CD4-positive, alpha-beta T cell treated with Interleukin-6 for 4 hours (primary cell): Measurements from ENCODE around the gene PSTPIP1.

Source experiments
- DNase-seq: peaks from one replicate; pipeline ENCODE4 v3.0.0-alpha.2; 2020; ENCODE audit warnings: mixed read lengths

PSTPIP1 gene

GRCh38 chr15:76979331-76979925 lies 15.5 kb upstream of the PSTPIP1 start:
- DNase-seq = no peak

DNA sequence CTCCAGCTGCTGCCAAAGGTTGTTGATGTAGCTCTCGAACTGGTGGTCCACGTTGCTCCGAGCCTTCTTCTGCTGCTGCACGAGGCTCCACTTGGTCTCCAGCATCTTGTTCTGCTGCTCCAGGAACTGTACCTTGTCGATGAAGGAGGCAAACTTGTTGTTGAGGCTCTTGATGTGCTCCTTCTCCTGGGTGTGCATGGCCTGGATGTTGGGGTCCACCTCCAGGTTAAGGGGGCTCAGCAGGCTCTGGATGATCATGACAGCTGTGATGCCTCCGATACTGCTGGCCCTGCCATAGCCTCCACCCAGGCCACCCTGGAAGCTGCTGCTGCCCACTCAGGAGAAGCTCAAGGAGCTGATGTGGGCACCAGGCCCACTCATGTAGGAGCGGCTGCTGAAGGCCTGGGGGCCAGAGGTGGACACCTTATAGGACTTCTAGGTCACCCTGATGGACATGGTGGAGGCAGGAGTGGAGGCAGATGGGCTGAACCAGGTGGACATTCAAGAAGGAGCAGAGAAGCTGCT lies 14.9 kb upstream of the PSTPIP1 start:
- DNase-seq = no peak

DNA sequence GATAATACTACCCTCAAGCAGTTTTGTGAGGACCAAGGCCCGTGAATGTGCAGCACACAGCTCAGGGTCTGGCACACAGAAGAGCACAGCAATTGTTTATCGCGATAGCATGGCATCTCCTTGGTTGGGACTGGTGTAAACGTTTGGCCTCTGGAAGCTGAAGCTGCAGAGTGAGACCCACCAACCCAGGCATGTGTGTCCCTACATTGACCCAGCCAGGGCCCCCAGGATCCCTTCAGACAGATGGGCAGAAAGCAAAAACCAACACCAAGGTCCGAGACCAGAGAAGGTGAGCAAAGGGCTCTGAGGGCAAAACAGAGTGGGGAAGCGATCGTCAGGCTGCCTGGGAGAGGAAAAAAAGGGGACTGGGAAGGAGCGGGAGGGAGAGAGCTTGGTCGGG lies 12.6 kb upstream of the PSTPIP1 start:
- DNase-seq = no peak

- DNase-seq = no peak
These were observed 12.2 kb upstream of the PSTPIP1 start for GRCh38 chr15:76982756-76983155.

- no peak for DNase-seq
These were observed 11.1 kb upstream of the PSTPIP1 start for GRCh38 chr15:76983590-76984375.

- peak; percentile 37 for DNase-seq
These were observed 8.2 kb upstream of the PSTPIP1 start for GRCh38 chr15:76986743-76987142.

GRCh38 chr15:76987276-76987675 lies 7.7 kb upstream of the PSTPIP1 start:
- no peak for DNase-seq

- DNase-seq = peak; percentile 22
These were observed 6.7 kb upstream of the PSTPIP1 start for GRCh38 chr15:76987896-76988860.

GRCh38 chr15:76988867-76989780 lies 5.8 kb upstream of the PSTPIP1 start:
- DNase-seq = no peak

GRCh38 chr15:76991048-76991447 lies 3.9 kb upstream of the PSTPIP1 start:
- DNase-seq = no peak

DNA sequence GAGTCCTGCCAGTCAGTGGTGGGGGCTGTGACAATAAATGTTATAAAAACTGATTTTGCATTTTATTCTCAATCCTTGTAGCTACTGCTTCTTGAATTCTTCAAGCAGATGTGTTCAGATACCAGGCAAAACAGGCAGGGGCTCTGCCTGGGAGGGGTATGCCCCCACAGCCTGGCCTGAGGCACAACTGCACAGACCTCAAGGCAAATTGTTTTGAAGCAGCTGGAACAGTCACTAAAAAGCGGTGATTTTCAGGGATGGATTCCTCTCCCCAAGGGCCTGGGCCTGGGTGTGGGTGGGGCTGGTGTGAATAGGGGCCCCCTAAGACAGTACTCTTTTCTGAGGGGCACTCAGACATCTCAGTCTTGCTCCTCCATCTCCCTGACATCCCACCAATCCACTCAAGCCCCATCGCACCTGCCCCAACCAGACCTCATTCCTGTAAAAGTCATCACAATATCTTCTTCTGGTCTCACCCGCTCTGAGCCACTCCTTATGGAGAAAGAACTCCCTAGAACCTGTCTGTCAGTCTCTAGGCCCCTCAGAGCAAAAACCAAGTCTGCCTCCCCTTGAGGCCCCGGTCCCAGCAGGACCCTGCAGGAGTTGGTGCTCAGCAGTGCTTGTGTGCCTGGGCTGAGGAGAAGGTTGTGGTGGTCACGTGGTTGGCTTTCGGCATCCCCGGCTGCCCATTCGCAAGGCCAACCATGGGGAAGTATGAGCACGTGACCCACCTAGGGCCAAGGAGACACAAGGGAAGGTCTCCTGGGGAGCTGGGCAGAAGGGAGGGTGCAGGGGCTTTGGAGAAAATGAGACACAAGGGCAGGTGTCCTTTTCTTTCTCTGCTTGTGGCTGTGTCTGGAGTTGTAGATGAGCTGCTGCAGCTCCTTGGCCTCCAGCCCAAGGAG lies 2.9 kb upstream of the PSTPIP1 start:
- no peak for DNase-seq

DNA sequence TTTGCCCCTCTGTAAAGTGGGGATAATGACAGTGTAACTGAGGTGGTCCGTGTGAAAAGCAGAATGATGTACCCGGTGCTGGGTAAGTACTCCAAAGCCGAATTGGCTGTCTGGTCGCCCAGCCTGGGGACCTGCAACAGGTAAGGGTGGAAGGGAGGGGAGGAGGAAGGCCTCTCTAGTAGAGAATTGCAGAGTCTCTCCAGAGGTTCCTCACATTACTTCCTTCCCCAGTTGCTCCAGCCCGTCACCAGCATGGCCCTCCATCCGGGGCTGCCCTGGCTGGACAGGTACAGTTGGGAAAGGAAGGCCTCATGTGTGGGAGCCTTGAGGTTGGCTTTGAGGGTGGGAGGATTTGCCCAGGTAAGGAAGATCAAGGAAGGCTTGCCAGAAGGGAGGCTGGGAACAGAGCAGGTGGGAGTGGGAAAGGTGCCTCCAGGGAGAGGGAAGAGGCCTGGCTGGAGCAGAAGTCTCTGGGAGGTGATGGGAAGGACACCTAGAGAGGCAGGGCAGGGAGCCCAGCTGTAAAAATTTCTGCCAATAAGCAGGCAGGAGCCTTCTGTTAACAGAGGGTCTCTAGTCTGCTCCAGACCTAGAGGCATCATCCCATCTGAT lies 1.7 kb upstream of the PSTPIP1 start:
- DNase-seq = no peak

DNA sequence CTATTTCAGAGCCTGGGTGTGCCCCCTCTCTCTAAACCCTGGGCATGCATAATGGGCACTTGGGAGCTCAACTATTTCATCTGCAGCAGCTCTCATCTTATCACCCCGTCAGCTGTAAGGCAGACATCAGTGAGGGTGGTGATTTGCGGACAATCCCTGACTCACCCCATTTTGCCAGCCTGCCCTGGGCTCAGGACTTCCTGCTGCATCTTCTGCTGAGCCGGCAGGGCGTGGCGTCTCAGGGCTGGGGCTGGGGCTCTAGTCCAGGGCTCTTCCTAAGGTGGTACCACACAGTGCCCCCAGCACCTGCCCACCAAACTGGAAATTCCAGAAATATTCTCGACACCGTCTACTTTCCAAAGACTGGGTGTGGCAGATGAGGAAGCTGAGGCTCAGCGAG lies 925 bp upstream of the PSTPIP1 start:
- peak; percentile 84 for DNase-seq

DNA sequence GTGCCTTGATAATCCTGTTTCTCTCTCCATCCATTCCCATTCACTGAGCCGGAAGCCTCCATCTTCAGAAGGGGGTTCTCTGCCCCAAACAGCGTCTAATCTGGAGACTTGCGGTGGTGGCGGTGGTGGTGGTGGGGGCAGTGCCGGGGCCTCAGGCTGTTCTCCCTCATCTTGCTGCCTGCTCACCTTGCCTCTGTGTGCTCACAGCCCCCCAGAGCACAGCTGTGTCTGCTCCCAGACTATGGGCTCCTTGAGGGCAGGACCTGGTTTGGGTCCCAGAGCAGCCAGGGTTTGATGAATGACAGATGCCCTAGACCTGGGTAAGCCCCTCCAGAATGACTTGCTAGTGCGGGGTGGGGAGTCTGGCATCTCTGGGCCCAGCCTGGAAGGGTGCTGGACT lies 430 bp upstream of the PSTPIP1 start:
- no peak for DNase-seq

DNA sequence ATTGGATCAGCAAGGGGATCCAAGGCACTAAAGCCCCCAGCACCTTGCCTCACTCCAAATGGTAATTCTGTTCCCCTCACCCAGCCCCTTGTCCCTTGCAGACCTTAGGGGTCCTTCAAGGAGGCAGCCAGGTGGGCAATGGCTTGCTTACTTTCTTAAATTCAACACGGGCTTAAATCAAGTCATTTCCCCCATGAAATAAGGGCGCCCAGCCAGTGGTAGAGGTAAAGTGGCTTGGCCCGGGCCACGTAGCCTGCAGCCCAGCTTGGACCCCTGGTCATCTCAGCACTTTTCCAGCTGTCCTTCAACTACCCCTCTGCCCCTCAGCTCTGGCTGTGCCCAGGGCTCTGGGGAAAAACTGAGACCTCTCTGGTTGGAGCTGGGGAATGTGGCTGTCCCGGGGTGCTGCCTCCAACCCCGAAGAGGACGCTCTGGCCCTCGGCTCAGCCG lies 1.2 kb downstream of the PSTPIP1 start:
- no peak for DNase-seq

DNA sequence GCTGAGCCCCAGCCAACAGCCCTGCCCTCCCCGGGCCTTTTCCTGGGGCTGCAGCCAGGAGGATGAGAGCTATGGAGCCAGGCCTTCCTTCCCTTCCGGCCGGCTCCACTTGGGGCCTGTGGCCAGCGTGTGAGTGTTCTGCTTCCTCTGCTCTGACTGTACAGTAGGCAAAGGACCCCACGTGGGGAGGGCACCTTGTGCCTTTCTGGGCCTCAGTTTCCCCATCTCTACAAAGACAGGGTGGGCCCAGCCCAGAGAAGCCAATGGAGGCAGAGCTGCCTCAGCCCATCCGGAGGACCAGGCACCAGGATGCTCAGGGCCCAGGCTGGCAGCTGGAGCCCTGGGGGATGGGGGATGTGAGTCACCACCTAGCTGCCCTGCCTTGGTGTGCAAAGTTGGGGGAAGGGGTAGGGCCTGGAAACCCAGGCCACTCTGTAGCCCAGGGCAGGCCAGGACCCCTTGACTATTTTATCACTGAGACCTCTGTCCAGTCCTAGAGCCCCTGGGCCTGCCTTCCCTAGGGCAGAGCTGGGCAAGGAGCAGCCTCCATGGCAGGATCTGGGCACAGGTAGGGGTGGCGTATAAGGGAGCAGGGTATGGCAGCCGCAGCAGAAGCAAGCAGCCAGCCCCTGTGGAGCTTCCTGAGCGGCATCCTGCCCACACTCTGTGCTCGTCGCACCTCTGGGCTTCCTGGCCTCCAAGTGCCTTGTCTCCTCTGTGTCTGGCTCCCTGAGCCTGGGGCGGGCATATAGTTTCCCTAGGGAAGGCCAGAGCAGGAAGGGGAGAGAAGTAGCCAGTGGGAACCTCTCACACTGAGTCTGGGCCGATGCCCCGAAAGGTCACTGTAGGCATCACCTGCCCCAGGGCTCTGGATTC lies 1.8 kb downstream of the PSTPIP1 start:
- DNase-seq = peak; percentile 84

GRCh38 chr15:76998663-76999285 lies 3.8 kb downstream of the PSTPIP1 start:
- peak; percentile 51 for DNase-seq

GRCh38 chr15:76999996-77000395 lies 5.1 kb downstream of the PSTPIP1 start:
- DNase-seq = peak; percentile 49

DNA sequence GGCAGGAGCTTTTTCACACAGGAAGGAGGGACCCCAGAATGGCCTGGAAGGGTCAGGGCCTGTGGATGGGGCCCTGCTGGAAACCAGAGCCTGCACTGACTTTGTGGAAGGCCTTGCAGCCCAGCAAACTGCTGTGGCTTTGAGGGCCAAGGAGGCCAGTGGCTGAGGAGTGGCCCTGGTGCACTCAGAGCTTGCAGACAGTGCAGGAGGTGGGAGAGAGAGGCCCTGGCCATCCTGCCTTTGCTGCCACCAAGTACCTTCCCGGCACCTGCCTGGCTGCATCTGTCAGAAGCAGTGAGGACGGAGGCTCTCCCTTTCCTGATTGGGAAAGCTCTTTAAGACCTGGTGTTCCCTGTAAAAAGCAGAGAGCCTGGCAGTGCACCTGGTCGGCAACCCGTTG lies 6.4 kb downstream of the PSTPIP1 start:
- DNase-seq = no peak
